Superior temporal gyrus (tissue), 1 donor: ENCODE measurements around the gene TSSC4.

Source experiments
- DNase-seq: peaks from one replicate; pipeline ENCODE4 v3.0.0-alpha.2; 2016; ENCODE audit errors: extremely low spot score

The TSSC4 gene

GRCh38 chr11:2400762-2401435, 349 bp downstream of the TSSC4 start:
- no peak for DNase-seq

GRCh38 chr11:2401436-2401984, 960 bp downstream of the TSSC4 start:
- DNase-seq = no peak

GRCh38 chr11:2402106-2402505, 1.6 kb downstream of the TSSC4 start:
- no peak for DNase-seq

- no peak for DNase-seq
These were observed 2.5 kb downstream of the TSSC4 start for GRCh38 chr11:2402890-2403645.

DNA sequence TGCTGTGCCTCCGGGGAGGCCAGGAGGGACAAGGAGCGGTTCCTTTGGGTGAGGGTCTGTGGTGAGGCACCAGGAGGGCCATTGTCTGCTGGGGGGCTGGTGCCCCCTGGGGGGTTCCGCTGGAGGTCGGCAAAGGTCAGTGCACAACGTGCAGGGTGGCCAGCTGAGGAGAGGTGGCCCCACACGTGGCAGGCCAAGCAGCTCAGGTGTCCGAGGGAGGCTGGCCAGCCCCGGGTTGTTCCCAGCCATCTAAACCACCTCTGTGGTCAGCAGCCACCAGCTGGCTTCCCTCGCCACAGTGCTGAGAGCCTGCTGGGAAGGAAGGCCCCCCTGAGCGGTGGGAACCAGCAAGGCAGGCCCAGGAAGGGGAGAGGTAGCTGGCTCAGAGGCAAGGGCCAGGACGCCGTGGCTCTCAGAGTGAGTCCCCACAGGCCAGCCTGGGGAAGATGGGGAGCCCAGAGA, 4.2 kb downstream of the TSSC4 start:
- DNase-seq = no peak

DNA sequence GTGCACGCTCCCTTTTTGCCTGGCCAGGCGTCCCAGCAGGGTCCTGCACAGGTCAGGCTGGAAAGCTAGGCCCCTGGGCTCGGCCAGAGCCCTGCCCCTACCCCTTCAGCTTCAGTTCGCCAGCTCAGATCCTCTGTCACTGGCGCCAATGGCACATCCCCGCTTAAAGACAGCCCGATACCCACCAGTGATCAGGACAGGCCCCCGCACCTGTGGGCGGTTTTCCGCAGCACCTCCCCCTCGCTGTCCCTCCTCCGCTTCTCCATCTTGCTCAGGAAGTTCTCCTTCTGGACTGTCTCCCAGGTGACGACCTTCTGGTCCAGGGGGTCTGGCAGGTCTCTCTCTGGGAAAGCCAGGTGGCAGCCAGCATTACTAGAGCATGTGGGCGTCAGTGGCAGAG, 5.9 kb downstream of the TSSC4 start:
- no peak for DNase-seq

DNA sequence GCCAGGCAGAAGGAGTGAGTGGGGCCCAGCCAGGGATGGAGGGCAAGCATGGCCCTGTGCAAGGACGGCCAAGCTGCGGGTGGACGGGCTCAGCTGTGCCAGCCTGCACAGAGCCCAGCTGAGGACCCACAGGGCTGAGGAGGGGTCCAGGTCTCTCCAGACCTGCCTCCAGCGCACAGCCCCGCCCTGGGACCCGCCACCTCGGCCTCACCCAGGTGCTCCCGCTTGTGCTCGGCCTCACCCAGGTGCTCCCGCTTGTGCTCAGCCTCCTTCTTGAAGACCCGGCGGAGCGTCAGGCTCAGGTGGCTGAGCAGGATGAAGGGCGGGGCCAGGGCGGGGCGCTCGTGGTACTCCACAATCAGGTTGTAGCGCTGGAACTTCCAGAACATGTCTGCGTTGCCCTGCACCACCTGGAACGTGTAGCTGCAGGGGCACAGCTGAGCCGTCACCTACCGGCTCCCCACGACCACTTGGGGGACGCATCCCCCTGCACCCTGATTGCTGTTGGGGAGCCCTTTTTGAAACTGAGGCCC, 6.4 kb downstream of the TSSC4 start:
- DNase-seq = no peak

DNA sequence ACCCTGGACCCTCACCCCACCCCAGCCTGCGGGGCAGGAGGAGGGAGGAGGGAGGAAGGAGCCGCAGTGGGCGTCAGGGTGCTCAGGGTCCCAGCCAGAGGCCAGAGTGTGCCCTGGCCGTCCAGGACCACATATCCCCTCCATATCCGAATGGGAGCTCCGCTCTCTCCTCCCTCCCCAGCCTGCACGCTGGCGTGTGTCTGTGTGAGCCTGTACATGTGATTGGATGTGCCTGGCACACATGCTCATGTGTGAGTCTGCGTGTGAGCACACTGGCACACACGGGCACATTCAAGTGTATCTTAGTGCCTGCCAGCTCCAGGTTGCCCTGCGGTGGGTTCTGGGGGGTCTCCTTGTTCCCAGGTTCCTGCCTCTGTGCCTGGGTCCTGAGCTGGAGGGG, 8.1 kb downstream of the TSSC4 start:
- no peak for DNase-seq

- no peak for DNase-seq
These were observed 8.6 kb downstream of the TSSC4 start for GRCh38 chr11:2409126-2409525.

DNA sequence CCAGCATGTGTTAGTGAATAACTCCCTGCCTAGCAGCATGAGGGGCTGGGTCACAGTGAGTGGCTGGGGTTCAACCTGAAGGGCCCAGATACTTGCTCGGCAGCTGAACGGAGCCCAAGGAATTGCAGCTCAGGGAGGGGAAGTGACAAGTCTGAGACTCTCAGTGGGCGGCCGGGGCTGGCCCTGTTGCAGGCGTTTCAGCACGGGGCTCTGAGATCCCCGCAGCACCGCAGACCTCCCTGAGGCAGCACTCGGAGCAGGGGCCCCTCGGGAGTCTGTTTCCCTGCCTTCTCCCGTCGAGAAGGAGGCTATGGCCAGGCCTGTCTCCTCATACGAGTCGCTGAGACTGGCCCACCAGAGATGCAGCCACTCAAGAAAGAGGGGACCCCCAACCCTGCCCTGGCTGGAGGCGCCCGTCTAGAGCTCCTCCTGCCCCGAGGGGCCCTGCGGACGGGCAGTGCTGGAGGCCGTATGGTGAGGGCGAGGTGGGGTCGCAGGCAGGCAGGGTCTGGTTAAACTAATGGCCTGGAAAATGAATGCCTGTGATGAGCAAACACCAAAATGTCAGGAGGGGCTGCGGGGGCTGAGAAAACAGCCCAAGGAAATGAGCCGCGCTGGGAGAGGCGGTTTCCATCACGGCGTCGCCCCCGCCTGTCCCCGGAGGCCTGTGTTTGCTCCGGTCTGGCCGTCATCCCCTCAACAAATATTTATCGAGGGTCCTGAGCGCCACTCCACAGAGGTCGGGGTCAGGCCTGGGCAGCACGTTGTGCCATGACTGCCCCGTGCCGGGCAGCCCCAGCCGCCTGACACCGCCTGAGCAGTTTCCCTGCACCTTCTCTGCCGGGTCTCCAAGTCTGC, 9.3 kb downstream of the TSSC4 start:
- DNase-seq = no peak

GRCh38 chr11:2410616-2411015, 10.1 kb downstream of the TSSC4 start:
- no peak for DNase-seq

- no peak for DNase-seq
These were observed 11.1 kb downstream of the TSSC4 start for GRCh38 chr11:2411446-2412305.

DNA sequence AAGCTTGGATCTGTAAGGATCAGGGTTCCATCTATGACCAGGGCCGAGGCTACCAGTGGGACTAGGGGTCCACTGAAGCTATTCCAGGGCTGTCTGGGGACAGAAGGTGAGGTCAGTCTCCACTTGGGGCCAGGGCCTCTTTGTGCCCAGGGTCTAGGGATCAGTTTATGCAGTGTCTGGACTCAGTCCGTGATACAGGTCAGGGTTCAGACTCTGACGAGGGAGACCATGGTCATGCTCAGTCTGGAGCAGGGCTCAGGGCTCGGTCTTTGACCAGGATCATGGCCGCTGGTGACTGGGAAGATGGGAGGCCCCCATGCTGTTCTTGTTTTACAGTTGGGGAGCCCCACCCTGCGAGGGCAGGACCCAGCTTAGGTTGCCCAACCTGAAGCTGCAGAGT, 11.8 kb downstream of the TSSC4 start:
- no peak for DNase-seq

DNA sequence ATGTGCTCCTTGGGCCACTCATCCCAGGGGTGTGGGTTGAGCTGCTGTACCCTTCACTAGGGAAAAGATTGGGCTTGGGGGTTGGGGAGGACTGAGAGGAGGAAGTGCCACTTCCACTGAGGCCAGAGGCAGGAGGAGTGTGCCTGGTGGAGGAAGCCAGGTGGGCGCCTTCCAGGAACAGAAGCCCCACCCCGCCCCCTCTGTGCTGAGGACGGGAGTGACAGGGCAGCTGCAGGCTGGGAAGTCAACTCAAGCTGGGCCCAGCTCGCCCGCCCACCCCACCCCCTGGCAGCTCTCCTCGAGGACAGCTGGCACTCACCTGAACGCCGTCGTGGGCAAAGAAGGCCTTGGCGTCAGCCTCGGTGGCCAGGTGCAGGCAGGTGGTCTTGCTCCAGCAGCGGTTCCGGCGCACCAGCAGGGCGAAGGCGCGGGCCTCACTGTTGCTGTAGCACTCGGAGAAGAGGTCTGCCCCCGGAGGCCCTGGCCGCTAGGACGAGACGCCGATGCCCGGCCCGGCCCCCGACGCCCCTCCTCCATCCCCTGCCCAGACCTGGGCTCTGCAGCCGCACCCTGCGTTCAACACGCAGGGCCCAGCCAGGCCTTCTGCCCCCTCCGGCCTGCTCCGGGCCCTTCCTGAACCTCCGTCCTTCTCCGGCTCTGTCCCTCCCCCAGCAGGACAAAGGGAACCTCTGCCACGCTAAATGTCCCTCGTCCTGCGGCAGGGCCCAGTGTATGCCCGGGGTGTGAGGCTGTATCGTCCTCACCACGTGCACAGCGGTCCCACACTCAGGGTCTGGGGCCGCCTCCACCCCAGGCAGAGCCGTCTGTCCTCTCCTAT, 13.4 kb downstream of the TSSC4 start:
- DNase-seq = no peak

- DNase-seq = no peak
These were observed 14.1 kb downstream of the TSSC4 start for GRCh38 chr11:2414616-2415015.

DNA sequence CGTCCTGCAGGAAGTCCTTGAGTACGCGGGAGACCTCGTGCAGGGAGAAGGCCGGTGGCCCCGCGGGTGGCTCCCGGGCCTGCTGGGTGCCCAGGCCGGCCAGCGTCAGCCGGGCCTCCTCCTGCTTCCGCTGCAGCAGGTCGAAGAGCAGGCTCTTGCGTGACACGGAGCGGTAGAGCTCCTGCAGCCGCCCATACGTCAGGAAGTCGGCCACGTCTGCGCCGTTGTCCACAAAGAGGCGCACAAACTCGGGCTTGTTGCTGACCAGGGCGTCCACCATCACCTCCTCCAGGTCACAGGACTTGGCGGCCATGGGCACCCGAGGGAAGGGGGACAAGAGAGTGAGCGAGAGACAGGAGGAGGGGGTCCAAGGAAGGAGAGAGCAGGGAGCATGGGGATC, 14.6 kb downstream of the TSSC4 start:
- no peak for DNase-seq

DNA sequence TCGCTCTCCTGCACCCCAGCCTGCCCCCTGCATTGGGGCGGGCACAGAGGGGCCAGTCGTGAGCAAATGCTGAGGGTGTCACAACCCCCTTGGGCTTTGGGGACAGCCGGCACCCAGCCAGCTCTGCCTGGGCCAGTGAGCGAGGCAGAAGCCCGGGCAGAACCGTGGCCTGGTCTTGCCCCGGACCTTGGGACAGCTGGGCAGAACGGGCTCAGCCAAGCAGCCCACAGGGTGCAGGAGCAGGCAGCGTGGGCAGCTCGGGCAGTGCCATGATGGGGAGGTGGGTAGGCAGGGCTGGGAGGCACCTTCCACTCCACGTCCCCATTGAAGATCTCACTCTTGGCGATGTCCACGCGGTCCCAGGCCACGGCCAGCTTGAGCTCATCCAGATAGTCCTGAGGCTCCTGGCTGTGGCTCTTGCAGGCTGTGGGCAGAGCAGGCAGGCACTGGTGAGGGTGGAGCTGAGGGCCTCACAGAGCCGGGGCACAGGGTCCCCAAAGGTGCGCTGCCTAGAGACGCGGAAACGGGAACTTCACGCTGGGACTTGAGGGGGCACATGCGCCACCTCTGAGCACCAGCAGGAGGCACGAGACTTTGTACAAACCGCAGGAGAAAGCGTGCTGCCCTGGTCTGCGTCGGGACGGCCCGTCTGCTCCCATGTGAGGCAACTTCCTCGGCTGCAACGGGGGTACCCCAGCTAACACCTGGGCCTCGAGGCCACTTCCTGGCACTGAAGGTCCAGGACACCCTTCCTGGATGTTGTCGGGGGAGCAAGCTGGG, 15.2 kb downstream of the TSSC4 start:
- DNase-seq = no peak

- no peak for DNase-seq
These were observed 16.2 kb downstream of the TSSC4 start for GRCh38 chr11:2416765-2417164.
